GM19351 (cell line): ENCODE measurements around the gene TBC1D24.
"Not testable (repeated sequence)": the region's sequence is repeated elsewhere in the genome, so short reads cannot be mapped to it uniquely, and the experiment has no call there.

Experiments used
- ATAC-seq: cut with Tn5 transposase; IDR thresholded peaks from one replicate; pipeline ENCODE4 v1.9.1; 2021; ENCODE audit warnings: mild to moderate bottlenecking, moderate library complexity; ENCODE audit not compliant: unreplicated experiment

The TBC1D24 gene

GRCh38 chr16:2529961-2530628 is 55.2 kb downstream of the TBC1D24 start:
- no peak for ATAC-seq

DNA sequence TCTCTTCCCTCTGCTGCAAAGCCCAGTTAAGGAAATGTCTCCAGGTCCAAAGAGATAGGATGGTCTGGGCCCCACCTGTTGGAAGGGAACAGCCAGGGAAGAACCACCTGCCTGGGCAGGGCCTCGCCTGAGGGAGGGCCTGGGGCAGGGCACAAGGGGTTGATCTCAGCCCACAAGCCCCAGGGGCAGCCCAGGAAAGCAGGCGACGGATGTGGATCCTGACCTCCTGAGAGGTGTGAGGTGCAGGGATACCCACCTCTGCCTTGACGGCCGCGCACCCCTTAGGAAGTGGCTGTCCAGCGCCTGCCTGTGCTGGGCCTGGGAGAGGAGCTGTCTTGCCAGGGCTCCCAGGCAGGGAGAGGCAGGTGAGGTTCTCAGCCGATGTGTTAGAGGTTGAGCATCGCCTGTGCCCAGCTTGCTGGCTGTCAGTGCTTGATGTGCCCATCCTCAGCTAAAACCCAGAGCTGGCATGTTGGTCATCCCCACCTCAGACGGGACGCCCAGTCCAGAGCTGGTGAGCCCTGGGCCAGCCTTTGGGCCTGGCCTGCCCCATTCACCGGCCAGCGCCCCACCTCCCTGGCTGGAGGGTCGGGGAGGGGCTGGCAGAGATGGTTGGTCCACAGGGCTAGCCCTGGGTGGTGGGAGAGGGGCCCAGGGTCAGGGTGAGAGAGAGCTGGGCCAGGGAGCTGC is 55.8 kb downstream of the TBC1D24 start:
- no peak for ATAC-seq

GRCh38 chr16:2531371-2531695 is 56.4 kb downstream of the TBC1D24 start, which contains the start of gene CEMP1:
CEMP1 (minus strand) TSS chr16:2531408; CDS start chr16:2531073, 335 bp downstream.
- ATAC-seq, result no peak

- peak; percentile 88 for ATAC-seq
Observed at GRCh38 chr16:2531696-2532493, 57.0 kb downstream of the TBC1D24 start.

GRCh38 chr16:2532494-2533141 is 57.7 kb downstream of the TBC1D24 start:
- no peak for ATAC-seq

DNA sequence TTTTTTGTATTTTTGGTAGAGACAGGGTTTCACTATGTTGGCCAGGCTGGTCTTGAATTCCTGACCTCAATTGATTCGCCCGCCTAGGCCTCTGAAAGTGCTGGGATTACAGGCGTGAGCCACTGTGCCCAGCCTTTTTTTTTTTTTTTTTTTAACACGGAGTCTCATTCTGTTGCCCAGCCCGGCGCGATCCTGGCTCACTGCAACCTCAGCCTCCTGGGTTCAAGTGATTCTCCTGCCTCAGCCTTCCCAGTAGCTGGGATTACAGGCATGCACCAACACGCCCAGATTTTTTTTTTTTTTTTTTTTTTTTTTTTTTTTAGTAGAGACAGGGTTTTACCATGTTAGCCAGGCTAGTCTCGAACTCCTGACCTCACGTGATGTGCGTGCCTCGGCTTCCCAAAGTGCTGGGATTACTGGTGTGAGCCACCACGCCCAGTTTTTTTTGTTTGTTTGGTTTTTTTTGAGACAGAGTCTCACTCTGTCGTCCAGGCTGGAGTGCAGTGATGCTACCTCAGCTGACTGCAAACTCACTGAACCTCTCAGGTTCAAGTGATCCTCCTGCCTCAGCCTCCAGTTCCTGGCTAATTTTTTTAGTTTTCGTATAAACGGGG is 58.3 kb downstream of the TBC1D24 start:
- ATAC-seq, result not testable (repeated sequence)

- no peak for ATAC-seq
Observed at GRCh38 chr16:2533912-2534311, 59.0 kb downstream of the TBC1D24 start.

DNA sequence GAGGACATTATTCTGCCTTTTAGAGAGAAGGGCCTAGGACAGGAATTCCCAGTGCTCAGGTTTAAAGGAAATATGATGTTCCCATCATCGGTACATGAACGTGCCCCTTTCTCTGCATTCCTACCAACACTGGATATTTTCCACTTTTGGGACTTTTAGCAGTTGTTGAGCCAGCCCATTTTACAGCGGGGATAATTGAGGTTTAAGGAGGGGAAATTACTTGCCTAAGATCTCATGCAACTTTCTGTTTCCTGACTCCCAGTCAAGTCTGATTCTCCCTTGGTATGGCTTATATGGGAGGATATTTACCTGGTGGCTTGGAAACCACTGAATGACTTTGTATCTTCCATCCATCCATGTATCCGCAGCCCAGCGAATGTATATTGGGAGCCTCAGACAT is 59.4 kb downstream of the TBC1D24 start:
- not testable (repeated sequence) for ATAC-seq

GRCh38 chr16:2535625-2536013 is 60.7 kb downstream of the TBC1D24 start:
- ATAC-seq, result no peak

GRCh38 chr16:2537451-2538379 is 62.8 kb downstream of the TBC1D24 start, which contains the start of gene PDPK1:
PDPK1 (plus strand) TSS chr16:2538021; CDS start chr16:2538113, 92 bp downstream.
- peak; percentile 83 for ATAC-seq

DNA sequence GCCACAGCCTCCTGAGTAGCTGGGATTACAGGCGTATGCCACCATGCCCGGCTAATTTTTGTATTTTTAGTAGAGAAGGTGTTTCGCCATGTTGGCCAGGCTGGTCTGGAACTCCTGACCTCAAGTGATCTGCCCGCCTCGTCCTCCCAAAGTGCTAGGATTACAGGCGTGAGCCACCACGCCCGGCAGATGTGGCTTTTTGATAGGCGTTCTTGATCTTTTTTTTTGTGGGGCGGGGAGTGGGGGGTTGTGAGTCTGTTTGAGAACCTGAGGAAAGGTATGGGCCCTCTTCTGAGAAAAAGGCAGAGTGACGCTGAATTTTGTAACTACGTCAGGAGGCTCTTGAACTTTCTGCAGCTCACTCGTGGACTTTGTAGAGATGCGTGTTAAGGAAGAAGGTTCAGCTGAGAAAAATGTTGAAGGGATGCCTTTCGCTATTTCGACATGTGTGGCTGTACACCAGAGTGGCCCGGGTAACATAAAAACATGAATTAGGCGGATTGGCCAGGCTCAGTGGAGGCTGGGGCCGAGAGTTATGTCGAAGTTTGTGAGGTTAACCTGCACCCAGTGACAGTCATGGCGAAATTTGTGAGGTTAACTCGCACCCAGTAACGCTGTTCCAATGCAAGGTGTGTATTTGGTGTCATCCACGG is 64.4 kb downstream of the TBC1D24 start:
- ATAC-seq, result not testable (repeated sequence)

DNA sequence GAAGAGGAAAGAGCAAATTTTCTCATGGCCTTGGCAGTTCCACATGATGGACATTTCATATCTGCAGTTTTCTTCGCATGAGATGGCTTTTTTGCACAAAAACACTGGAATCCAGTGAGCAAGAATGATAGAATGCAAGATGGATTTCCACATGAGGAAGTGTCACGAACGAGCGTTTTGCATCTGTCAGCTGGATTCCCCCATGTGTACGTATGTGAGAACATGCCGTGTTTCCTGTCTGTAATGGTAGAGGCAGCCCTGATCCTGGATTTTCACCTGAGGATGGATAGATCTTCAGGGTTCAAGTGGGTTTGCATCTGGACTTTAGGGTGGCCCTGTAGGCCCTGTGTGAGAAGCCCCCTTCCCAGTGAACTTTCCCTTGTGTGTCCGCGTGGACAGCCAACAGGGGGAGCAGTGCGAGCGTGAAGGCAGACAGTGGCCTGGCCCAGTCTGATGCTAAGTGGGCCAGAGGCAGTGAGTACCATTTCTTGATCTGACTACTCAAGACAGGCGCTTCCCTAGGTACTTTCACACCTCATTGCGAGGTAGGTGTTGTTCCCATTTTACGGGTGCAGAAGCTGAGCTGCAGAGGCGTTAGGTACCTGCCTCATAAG is 65.0 kb downstream of the TBC1D24 start:
- not testable (repeated sequence) for ATAC-seq

GRCh38 chr16:2540912-2541311 is 66.0 kb downstream of the TBC1D24 start:
- not testable (repeated sequence) for ATAC-seq

- not testable (repeated sequence) for ATAC-seq
Observed at GRCh38 chr16:2541409-2541808, 66.5 kb downstream of the TBC1D24 start.

GRCh38 chr16:2543771-2544170 is 68.8 kb downstream of the TBC1D24 start:
- ATAC-seq, result not testable (repeated sequence)

DNA sequence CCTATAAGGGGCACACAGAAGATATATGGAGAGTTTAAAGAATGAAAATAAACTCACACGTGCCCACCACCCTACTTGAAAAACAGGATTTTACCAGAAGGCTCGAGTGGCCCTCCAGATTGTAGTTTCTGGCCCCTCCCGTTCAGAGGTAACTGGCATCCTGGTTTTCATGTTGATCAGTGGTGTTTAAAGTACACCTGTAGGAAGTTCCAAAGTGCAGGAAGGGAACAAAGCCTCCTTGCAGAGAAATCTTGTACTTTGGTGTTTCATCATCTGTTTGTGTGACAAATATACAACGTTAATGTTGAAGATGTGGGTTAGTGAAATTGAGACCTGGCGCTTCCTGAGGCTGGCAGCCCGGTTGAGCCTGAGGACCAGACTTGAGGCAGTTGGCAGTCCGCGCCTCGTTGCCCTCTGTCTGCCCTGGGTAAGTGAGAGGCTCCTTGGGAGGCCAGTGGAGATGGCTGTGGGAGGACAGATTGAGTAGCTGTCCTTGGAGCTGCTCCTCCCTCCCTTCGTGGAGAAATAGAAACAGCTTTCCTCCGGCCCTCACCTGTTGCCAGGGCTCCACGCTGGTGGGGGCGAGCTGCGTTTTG is 75.5 kb downstream of the TBC1D24 start:
- not testable (repeated sequence) for ATAC-seq

DNA sequence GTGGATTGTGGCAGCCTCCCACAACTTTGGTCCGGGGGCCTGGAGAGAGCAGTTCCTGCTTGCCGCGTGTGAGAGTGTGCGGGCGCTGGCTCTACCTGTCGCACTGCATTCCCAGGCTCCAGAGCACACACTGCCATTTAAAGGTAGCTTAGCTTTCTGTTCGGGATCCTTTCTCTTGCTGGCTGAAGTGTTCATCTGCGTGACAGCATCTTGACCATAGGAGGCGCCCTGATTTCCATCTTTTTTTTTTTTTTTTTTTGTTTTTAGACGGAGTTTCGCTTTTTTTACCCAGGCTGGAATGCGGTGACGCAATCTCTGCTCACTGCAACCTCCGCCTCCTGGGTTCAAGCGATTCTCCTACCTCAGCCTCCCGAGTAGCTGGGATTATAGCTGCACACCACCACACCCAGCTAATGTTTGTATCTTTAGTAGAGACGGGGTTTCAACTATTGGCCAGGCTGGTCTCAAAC is 76.5 kb downstream of the TBC1D24 start:
- ATAC-seq, result not testable (repeated sequence)
